ENCODE data around the gene DCBLD1. TPM values are rescaled to one million over a fixed set of nuclear protein-coding genes. Genes with fewer than 3 reads are reported as not detected.

Gene DCBLD1
- total and polyA plus RNA-seq, 9 of the 15 experiments (the other 6 are each of a cell fraction or from before 2014, with no cell fraction given): 0.80 to 8.5 (median 6.8) TPM

- in situ Hi-C loops (cut with MboI) (no loop called here), intact Hi-C loops (cut with micrococcal nuclease) (no loop called here)
- Histone ChIP-seq H3K4me3 (no peak overlapping the region), H2AFZ (ENCODE audit: low read depth, low read length) (no peak overlapping the region), H3K9me1 (ENCODE audit: control insufficient read depth, insufficient read depth, low read length) (no peaks in the 10 kb centered on the region), H3K4me2 (ENCODE audit: insufficient read depth, low read length) (no peak overlapping the region), H3K9ac (ENCODE audit: insufficient read depth in 1 of 2, low read depth in 2 of 2, low read length in 2 of 2) (no peak overlapping the region), H3K27ac (ENCODE audit: extremely low read depth, low read depth, low read length) (no peak overlapping the region), H3K27me3 (ENCODE audit: control insufficient read depth in 2 of 2, insufficient read depth in 2 of 2, low read length in 2 of 2) (no peaks in the 10 kb centered on the region), H4K20me1 (replicated peaks; ENCODE audit: control insufficient read depth, insufficient read depth, low read length) (no peaks in the 10 kb centered on the region), H3K9me3 (replicated peaks; ENCODE audit: control insufficient read depth, insufficient read depth, low read depth, low read length) (no peaks in the 10 kb centered on the region), H3K36me3 (ENCODE audit: control insufficient read depth, insufficient read depth, low read length) (peaks cover 83% of the 10 kb centered on the region), H3K79me2 (ENCODE audit: control insufficient read depth, insufficient read depth, low read length) (no peaks in the 10 kb centered on the region), H3K4me1 (replicated peaks in 1 of 2; ENCODE audit: control insufficient read depth in 2 of 2, insufficient read depth in 2 of 2, low read length in 2 of 2) (no peaks in the 10 kb centered on the region)
- CTCF ChIA-PET (ENCODE audit: low intra/inter-chr PET ratio): no interaction called here
- WGBS (ENCODE audit: insufficient coverage, low coverage, missing lambda C conversion rate): 91% methylated on average over 5 of the region's 5 CpGs
- ATAC-seq: no peak
- POLR2A ChIA-PET: interaction anchor here (0.6 kb wide), 1 partner anchor 10 kb away, joined by 3 read pairs; no protein-coding TSS in a partner anchor
- FAIRE-seq: no peak
- DNase-seq (ENCODE audit: extremely low read depth in 1 of 4, low spot score in 3 of 4): no peak
- no TSS peak for BruUV-seq (replicated peaks)
- TF ChIP-seq NR2C2 (CRISPR knock-in tag; IDR thresholded peaks at IDR 0.05) (no peak), NR2C2 (tag; IDR thresholded peaks at IDR 0.05) (no peak), SRSF7 (optimal IDR thresholded peaks at IDR 0.05; ENCODE audit: low read depth, low read length) (no peak), ZNF134 (CRISPR knock-in tag; conservative IDR thresholded peaks at IDR 0.05) (no peak), FOXK2 (conservative IDR thresholded peaks at IDR 0.05 in 1 of 2, IDR thresholded peaks at IDR 0.05 in 1 of 2; ENCODE audit: low read depth in 2 of 2) (no peak), MCM7 (IDR thresholded peaks at IDR 0.05) (no peak), ETS1 (conservative IDR thresholded peaks at IDR 0.05; ENCODE audit: control insufficient read depth, low read depth, low read length) (no peak), EZH2 (IDR thresholded peaks at IDR 0.05; ENCODE audit: borderline replicate concordance, low read depth, low read length) (no peak), KDM2B (CRISPR knock-in tag; IDR thresholded peaks at IDR 0.05) (no peak), SNAPC5 (CRISPR knock-in tag; IDR thresholded peaks at IDR 0.05) (no peak), ZNF41 (CRISPR knock-in tag; conservative IDR thresholded peaks at IDR 0.05) (no peak), ZNF140 (CRISPR knock-in tag; IDR thresholded peaks at IDR 0.05) (no peak), NFIX (CRISPR knock-in tag; IDR thresholded peaks at IDR 0.05; ENCODE audit: low read depth) (no peak), RFX5 (IDR thresholded peaks at IDR 0.05; ENCODE audit: low read depth, low read length) (no peak), AFF4 (CRISPR knock-in tag; IDR thresholded peaks at IDR 0.05) (no peak), YY1 (IDR thresholded peaks at IDR 0.05; ENCODE audit: borderline replicate concordance in 1 of 3, control insufficient read depth in 1 of 3, extremely low read depth in 1 of 3, insufficient read depth in 3 of 3, insufficient read length in 1 of 3, insufficient replicate concordance in 2 of 3, low read depth in 1 of 3, low read length in 2 of 3) (no peak), JUND (IDR thresholded peaks at IDR 0.05; ENCODE audit: borderline replicate concordance, low read depth, low read length) (no peak), JUND (tag; IDR thresholded peaks at IDR 0.05; ENCODE audit: borderline replicate concordance, low read depth, low read length) (no peak)
Measured at GRCh38 chr6:117573006-117573680, 90.7 kb downstream of the DCBLD1 start.
